ENCODE data around the gene RGS21.

RGS21 gene

GRCh38 chr1:192327997-192328396, 11.2 kb downstream of the RGS21 start:
- ATAC-seq (ENCODE audit: low read depth) (no peak), DNase-seq (ENCODE audit: low spot score) (no peak)
- Histone ChIP-seq H3K36me3 (ENCODE audit: low read depth) (no peaks in the 10 kb centered on the region), H3K4me1 (ENCODE audit: insufficient read depth, poor library complexity, severe bottlenecking) (no peaks in the 10 kb centered on the region), H3K9me3 (ENCODE audit: severe bottlenecking) (no peaks in the 10 kb centered on the region), H3K27ac (ENCODE audit: poor library complexity, severe bottlenecking) (no peak overlapping the region), H3K4me3 (ENCODE audit: severe bottlenecking) (no peak overlapping the region), H3K27me3 (ENCODE audit: insufficient read depth, poor library complexity, severe bottlenecking) (no peaks in the 10 kb centered on the region)
- no peak for TF ChIP-seq CTCF (IDR thresholded peaks at IDR 0.05; ENCODE audit: poor library complexity, severe bottlenecking)

GRCh38 chr1:192342842-192343241, 26.1 kb downstream of the RGS21 start:
- Histone ChIP-seq H3K4me1 (ENCODE audit: insufficient read depth, poor library complexity, severe bottlenecking) (no peaks in the 10 kb centered on the region), H3K36me3 (ENCODE audit: low read depth) (no peaks in the 10 kb centered on the region), H3K27ac (ENCODE audit: poor library complexity, severe bottlenecking) (no peak overlapping the region), H3K4me3 (ENCODE audit: severe bottlenecking) (no peak overlapping the region), H3K27me3 (ENCODE audit: insufficient read depth, poor library complexity, severe bottlenecking) (no peaks in the 10 kb centered on the region), H3K9me3 (ENCODE audit: severe bottlenecking) (no peaks in the 10 kb centered on the region)
- no peak for TF ChIP-seq CTCF (IDR thresholded peaks at IDR 0.05; ENCODE audit: poor library complexity, severe bottlenecking)
- ATAC-seq (ENCODE audit: low read depth) (no peak), DNase-seq (ENCODE audit: low spot score) (no peak)

GRCh38 chr1:192343344-192343743, 26.6 kb downstream of the RGS21 start:
- DNase-seq (ENCODE audit: low spot score) (no peak), ATAC-seq (ENCODE audit: low read depth) (no peak)
- no peak overlapping the region for H3K4me3 ChIP-seq (ENCODE audit: severe bottlenecking)
- H3K27ac ChIP-seq (ENCODE audit: poor library complexity, severe bottlenecking), result no peak overlapping the region
- no peaks in the 10 kb centered on the region for H3K4me1 ChIP-seq (ENCODE audit: insufficient read depth, poor library complexity, severe bottlenecking)
- H3K9me3 ChIP-seq (ENCODE audit: severe bottlenecking), result no peaks in the 10 kb centered on the region
- no peaks in the 10 kb centered on the region for H3K27me3 ChIP-seq (ENCODE audit: insufficient read depth, poor library complexity, severe bottlenecking)
- H3K36me3 ChIP-seq (ENCODE audit: low read depth), result no peaks in the 10 kb centered on the region
- TF ChIP-seq CTCF (IDR thresholded peaks at IDR 0.05; ENCODE audit: poor library complexity, severe bottlenecking), result no peak

GRCh38 chr1:192349314-192349713, 32.5 kb downstream of the RGS21 start:
- H3K4me1 ChIP-seq (ENCODE audit: insufficient read depth, poor library complexity, severe bottlenecking), result no peaks in the 10 kb centered on the region
- TF ChIP-seq CTCF (IDR thresholded peaks at IDR 0.05; ENCODE audit: poor library complexity, severe bottlenecking), result no peak
- H3K27ac ChIP-seq (ENCODE audit: poor library complexity, severe bottlenecking), result no peak overlapping the region
- no peak for ATAC-seq (ENCODE audit: low read depth)
- H3K9me3 ChIP-seq (ENCODE audit: severe bottlenecking), result no peaks in the 10 kb centered on the region
- no peaks in the 10 kb centered on the region for H3K27me3 ChIP-seq (ENCODE audit: insufficient read depth, poor library complexity, severe bottlenecking)
- no peak overlapping the region for H3K4me3 ChIP-seq (ENCODE audit: severe bottlenecking)
- H3K36me3 ChIP-seq (ENCODE audit: low read depth), result no peaks in the 10 kb centered on the region
- DNase-seq (ENCODE audit: low spot score), result no peak

GRCh38 chr1:192350356-192350755, 33.6 kb downstream of the RGS21 start:
- DNase-seq (ENCODE audit: low spot score) (no peak), ATAC-seq (ENCODE audit: low read depth) (no peak)
- TF ChIP-seq CTCF (IDR thresholded peaks at IDR 0.05; ENCODE audit: poor library complexity, severe bottlenecking), result no peak

More at GRCh38 chr1:192350356-192350755, 33.6 kb downstream of the RGS21 start:
- no peak overlapping the region for H3K27ac ChIP-seq (ENCODE audit: poor library complexity, severe bottlenecking)
- H3K4me3 ChIP-seq (ENCODE audit: severe bottlenecking), result no peak overlapping the region
- H3K4me1 ChIP-seq (ENCODE audit: insufficient read depth, poor library complexity, severe bottlenecking), result no peaks in the 10 kb centered on the region
- H3K27me3 ChIP-seq (ENCODE audit: insufficient read depth, poor library complexity, severe bottlenecking), result peaks cover 4% of the 10 kb centered on the region
- H3K9me3 ChIP-seq (ENCODE audit: severe bottlenecking), result no peaks in the 10 kb centered on the region
- H3K36me3 ChIP-seq (ENCODE audit: low read depth), result no peaks in the 10 kb centered on the region

All from RWPE2 (cell line).